HG02973 (cell line): Measurements from ENCODE around the gene HSPA4.
"Not testable (repeated sequence)": the region's sequence is repeated elsewhere in the genome, so short reads cannot be mapped to it uniquely, and the experiment has no call there.

Experiments used
- ATAC-seq: cut with Tn5 transposase; IDR thresholded peaks from one replicate; pipeline ENCODE4 v1.9.1; 2021; ENCODE audit warnings: moderate library complexity; ENCODE audit not compliant: unreplicated experiment

Gene HSPA4

GRCh38 chr5:133121611-133122150, 69.9 kb downstream of the HSPA4 start:
- ATAC-seq, result no peak

- ATAC-seq, result no peak
Measured at GRCh38 chr5:133122711-133123110, 70.9 kb downstream of the HSPA4 start.

- no peak for ATAC-seq
Measured at GRCh38 chr5:133123297-133123696, 71.5 kb downstream of the HSPA4 start.

- no peak for ATAC-seq
Measured at GRCh38 chr5:133124891-133125290, 73.1 kb downstream of the HSPA4 start.

GRCh38 chr5:133128066-133128465, 76.3 kb downstream of the HSPA4 start:
- no peak for ATAC-seq

- ATAC-seq, result no peak
Measured at GRCh38 chr5:133129289-133129688, 77.5 kb downstream of the HSPA4 start.

- ATAC-seq, result no peak
Measured at GRCh38 chr5:133129950-133130349, 78.1 kb downstream of the HSPA4 start.

GRCh38 chr5:133130387-133131118, 78.7 kb downstream of the HSPA4 start:
- no peak for ATAC-seq

GRCh38 chr5:133132717-133133116, 80.9 kb downstream of the HSPA4 start:
- ATAC-seq, result no peak

- not testable (repeated sequence) for ATAC-seq
Measured at GRCh38 chr5:133133241-133133640, 81.4 kb downstream of the HSPA4 start.

GRCh38 chr5:133136890-133137289, 85.1 kb downstream of the HSPA4 start:
- not testable (repeated sequence) for ATAC-seq

- ATAC-seq, result no peak
Measured at GRCh38 chr5:133140311-133140710, 88.5 kb downstream of the HSPA4 start.

- no peak for ATAC-seq
Measured at GRCh38 chr5:133141746-133142145, 89.9 kb downstream of the HSPA4 start.

- ATAC-seq, result no peak
Measured at GRCh38 chr5:133142782-133143181, 91.0 kb downstream of the HSPA4 start.

- ATAC-seq, result no peak
Measured at GRCh38 chr5:133144245-133144981, 92.6 kb downstream of the HSPA4 start.

- ATAC-seq, result no peak
Measured at GRCh38 chr5:133145436-133146170, 93.8 kb downstream of the HSPA4 start.

GRCh38 chr5:133147411-133147810, 95.6 kb downstream of the HSPA4 start:
- no peak for ATAC-seq

- no peak for ATAC-seq
Measured at GRCh38 chr5:133147815-133148567, 96.2 kb downstream of the HSPA4 start.

- ATAC-seq, result no peak
Measured at GRCh38 chr5:133149345-133149744, 97.5 kb downstream of the HSPA4 start.

GRCh38 chr5:133150909-133151544, 99.2 kb downstream of the HSPA4 start:
- ATAC-seq, result no peak
